Epithelial cell of prostate (primary cell): ENCODE measurements around the gene DHDH.

Experiments used
- DNase-seq: peaks from one replicate; pipeline ENCODE4 v3.0.0-alpha.2; 2011; ENCODE audit warnings: low read depth, low spot score
- H3K27ac ChIP-seq: fragments of 450-650 bp; 2 replicates; pipeline ENCODE4 v1.5.1; 2017; ENCODE audit warnings: mild to moderate bottlenecking

Gene DHDH

GRCh38 chr19:48989701-48990291 lies 56.3 kb downstream of the DHDH start:
- DNase-seq: no peak
- no peak overlapping the region for H3K27ac ChIP-seq

GRCh38 chr19:48990400-48990799 lies 56.9 kb downstream of the DHDH start:
- no peak for DNase-seq
- H3K27ac ChIP-seq: no peak overlapping the region

GRCh38 chr19:48991011-48991609 lies 57.6 kb downstream of the DHDH start:
- DNase-seq: no peak
- no peak overlapping the region for H3K27ac ChIP-seq

- DNase-seq: peak; percentile 34
- peak overlapping the region; percentile 85 for H3K27ac ChIP-seq
Observed at GRCh38 chr19:48991873-48992580, 58.5 kb downstream of the DHDH start.

- H3K27ac ChIP-seq: peak overlapping the region; percentile 85
- no peak for DNase-seq
Observed at GRCh38 chr19:48992581-48993174, 59.2 kb downstream of the DHDH start.

- DNase-seq: peak; percentile 98
Observed at GRCh38 chr19:48993175-48994034, 59.9 kb downstream of the DHDH start, which contains the start of the genes GYS1 and RUVBL2. Gene GYS1 (minus strand): TSS chr19:48993309. CDS start chr19:48993112, 197 bp downstream. Gene RUVBL2 (plus strand): TSS chr19:48993887. CDS start chr19:48993912, 25 bp downstream.

GRCh38 chr19:48994035-48994386 lies 60.5 kb downstream of the DHDH start:
- DNase-seq: no peak
- H3K27ac ChIP-seq: peak overlapping the region; percentile 85

More at GRCh38 chr19:48993175-48994034, 59.9 kb downstream of the DHDH start, which contains the start of the genes GYS1 and RUVBL2:
- H3K27ac ChIP-seq: peak within 1 kb of the TSS; percentile 85
